ENCODE measurements around the gene ADRA2B.

DNA sequence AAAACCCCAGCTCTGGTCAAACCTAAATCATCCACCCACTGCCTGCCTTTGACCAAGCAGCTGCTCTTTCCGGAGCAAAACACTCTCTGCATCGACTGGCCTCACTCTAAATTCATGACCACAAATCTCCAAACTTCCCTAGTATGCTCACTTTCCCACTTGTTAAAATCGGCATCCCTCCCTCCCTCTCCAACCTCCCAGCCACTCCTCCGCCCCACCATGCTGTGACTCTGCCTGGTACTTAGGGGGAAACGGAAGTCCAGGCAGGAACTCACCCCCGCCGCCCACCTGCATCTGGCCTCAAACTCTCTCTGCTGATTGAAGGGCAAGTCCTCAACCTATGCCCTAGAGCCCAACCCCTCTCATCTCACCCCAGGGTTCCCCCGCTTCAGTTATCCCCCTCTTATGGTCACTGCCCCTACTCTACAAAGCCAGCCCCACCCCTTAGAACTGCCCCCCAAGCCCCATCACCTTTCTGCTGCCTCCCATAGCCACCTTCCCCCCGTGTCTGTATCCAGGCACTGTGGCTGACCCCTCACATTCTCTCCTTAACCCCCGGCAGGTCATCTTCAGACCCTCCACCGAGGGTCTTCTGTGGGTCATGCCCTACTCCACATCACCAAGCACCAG lies 3.8 kb upstream of the ADRA2B start:
- TF ChIP-seq EZH2phosphoT487 (IDR thresholded peaks at IDR 0.05; ENCODE audit: insufficient read depth, low read depth) = no peak
- no peak for TF ChIP-seq EZH2 (IDR thresholded peaks at IDR 0.05; ENCODE audit: insufficient read depth, poor library complexity, severe bottlenecking)
